AG09319 (cell line): Measurements from ENCODE around the gene GSTA3.
"Not testable (repeated sequence)": the region's sequence is repeated elsewhere in the genome, so short reads cannot be mapped to it uniquely, and the experiment has no call there.

Source experiments
- DNase-seq: peaks from one replicate; pipeline ENCODE4 v3.0.0-alpha.2; 2010; ENCODE audit warnings: low read depth; ENCODE audit errors: extremely low read depth
- CTCF ChIP-seq: IDR thresholded peaks from 2 replicates; pipeline ENCODE4 v1.5.1; 2011; ENCODE audit warnings: low read depth, mild to moderate bottlenecking, inconsistent platforms, low read length, moderate library complexity

Gene GSTA3

DNA sequence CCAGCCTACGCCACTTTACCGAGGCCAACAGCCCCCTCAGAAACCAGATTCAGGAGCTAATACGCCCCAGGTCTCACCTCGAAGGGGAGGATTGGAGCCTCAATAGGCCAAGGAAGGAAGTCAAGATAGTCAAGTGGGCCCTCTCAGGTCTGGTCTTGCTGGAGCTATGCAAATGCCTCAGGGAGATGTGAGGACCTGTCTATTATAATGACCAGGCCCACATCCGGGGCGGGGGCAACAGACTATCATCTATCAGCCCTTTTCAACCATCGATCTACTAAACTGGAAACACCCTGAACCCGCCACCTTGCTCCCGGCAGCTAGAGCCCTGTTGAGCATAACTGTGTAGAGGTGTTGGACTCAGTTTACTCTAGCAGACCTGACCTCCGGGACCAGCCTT is 12.7 kb upstream of the GSTA3 start:
- no peak for TF ChIP-seq CTCF
- DNase-seq: no peak

- DNase-seq: no peak
Observed at GRCh38 chr6:52921743-52922142, 12.2 kb upstream of the GSTA3 start.

GRCh38 chr6:52919511-52919910 is 10.0 kb upstream of the GSTA3 start:
- DNase-seq: not testable (repeated sequence)

More at GRCh38 chr6:52921743-52922142, 12.2 kb upstream of the GSTA3 start:
- TF ChIP-seq CTCF: no peak

DNA sequence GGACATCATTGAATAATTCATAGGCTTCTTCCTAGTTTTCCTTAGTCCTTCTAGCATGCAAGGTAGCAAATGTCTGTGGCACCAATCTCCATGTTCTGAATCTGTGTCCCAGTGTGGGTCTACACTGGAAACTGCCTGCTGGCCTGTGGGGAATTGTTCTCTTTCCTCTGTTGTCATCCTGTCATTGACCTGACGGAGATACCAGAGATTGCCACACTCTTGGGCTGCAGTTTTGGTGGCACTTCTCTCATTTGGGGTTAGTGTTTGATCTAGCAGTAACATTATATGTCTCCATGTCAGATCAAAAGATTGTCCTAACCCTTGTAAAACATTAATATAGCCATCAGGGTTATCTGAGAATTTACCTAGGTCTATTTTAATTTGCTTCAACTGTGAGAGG is 9.3 kb upstream of the GSTA3 start:
- not testable (repeated sequence) for DNase-seq

DNA sequence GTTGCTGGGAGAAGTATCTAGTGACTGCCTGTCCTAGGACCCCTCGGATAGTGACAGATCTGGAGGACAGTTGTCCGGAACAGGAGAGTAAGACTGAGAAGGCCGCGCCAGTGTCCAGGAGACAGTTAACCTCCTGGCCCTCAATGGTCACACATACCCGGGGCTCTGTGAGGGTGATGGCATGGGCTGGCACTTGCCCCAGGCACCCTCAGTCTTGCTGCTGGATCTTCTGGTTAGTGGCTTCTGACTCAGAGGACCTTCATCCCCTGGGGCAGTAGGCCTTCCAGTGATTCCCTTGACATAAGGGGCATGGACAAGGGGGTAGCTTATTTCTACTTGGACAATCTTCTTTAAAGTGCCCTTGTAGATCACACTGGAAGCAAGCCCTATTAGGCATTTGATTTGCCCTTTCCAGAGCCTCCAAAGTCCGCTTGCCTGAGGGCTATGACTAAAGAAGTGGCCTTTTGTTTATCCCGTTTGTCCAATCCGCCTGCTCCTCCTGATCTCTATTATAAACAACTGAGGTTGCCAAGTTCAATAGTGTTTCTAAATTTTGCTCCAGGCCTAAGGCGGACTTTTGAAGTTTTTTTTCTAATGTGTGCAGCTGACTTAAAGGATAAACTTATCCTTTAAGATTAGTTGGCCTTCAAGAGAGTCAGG is 8.7 kb upstream of the GSTA3 start:
- DNase-seq: peak; percentile 78

GRCh38 chr6:52914516-52914915 is 5.0 kb upstream of the GSTA3 start:
- DNase-seq: no peak
- TF ChIP-seq CTCF: no peak

GRCh38 chr6:52910091-52910490 is 593 bp upstream of the GSTA3 start:
- DNase-seq: no peak
- no peak for TF ChIP-seq CTCF

GRCh38 chr6:52909131-52909530 is 367 bp downstream of the GSTA3 start:
- DNase-seq: no peak
- TF ChIP-seq CTCF: no peak

- DNase-seq: no peak
- TF ChIP-seq CTCF: no peak
Observed at GRCh38 chr6:52908526-52908925, 972 bp downstream of the GSTA3 start.
